Mesenchymal stem cell (in vitro differentiated cells and primary cell): ENCODE results near the gene TP73.

ENCODE experiments used
- DNase-seq: peaks from one replicate; pipeline ENCODE4 v3.0.0-alpha.2; 2013
- H2AFZ ChIP-seq: one replicate; pipeline ENCODE4 v1.6.1; 2013; ENCODE audit warnings: low read depth, mild to moderate bottlenecking, control low read depth, inconsistent platforms, low read length, moderate library complexity
- H2AK5ac ChIP-seq: 2 replicates; pipeline ENCODE4 v1.6.1; 2013; ENCODE audit warnings: low read length, moderate library complexity, mild to moderate bottlenecking, inconsistent platforms; ENCODE audit not compliant: severe bottlenecking
- H2BK120ac ChIP-seq: one replicate; pipeline ENCODE4 v1.6.1; 2013; ENCODE audit warnings: low read depth, mild to moderate bottlenecking, inconsistent platforms, low read length, moderate library complexity
- H2BK12ac ChIP-seq, 2 experiments: one replicate each; pipeline ENCODE4 v1.6.1; 2013; ENCODE audit warnings: inconsistent platforms in 2 of 2, low read length in 2 of 2, mild to moderate bottlenecking in 2 of 2, moderate library complexity in 2 of 2, control low read depth in 1 of 2
- H2BK15ac ChIP-seq: one replicate; pipeline ENCODE4 v1.6.1; 2013; ENCODE audit warnings: mild to moderate bottlenecking, low read depth, inconsistent platforms; ENCODE audit not compliant: poor library complexity, severe bottlenecking
- H2BK5ac ChIP-seq: 2 replicates; pipeline ENCODE4 v1.6.1; 2013; ENCODE audit warnings: low read depth, mild to moderate bottlenecking, low read length, control low read depth, inconsistent platforms; ENCODE audit not compliant: poor library complexity, severe bottlenecking
- H3K14ac ChIP-seq, 2 experiments: one replicate each; pipeline ENCODE4 v1.6.1; 2013; ENCODE audit warnings: inconsistent platforms in 2 of 2, low read length in 2 of 2, control low read depth in 1 of 2, mild to moderate bottlenecking in 1 of 2, moderate library complexity in 1 of 2
- H3K18ac ChIP-seq, 2 experiments: one replicate each; pipeline ENCODE4 v1.6.1; 2013; ENCODE audit warnings: inconsistent platforms in 2 of 2, low read length in 2 of 2, control low read depth in 1 of 2, low read depth in 1 of 2, mild to moderate bottlenecking in 1 of 2
- H3K23ac ChIP-seq, 2 experiments: one replicate each; pipeline ENCODE4 v1.6.1; 2013; ENCODE audit warnings: inconsistent platforms in 2 of 2, low read length in 2 of 2, mild to moderate bottlenecking in 2 of 2, moderate library complexity in 2 of 2, control low read depth in 1 of 2
- H3K27ac ChIP-seq: 2 replicates; pipeline ENCODE4 v1.5.1; 2013; ENCODE audit warnings: mild to moderate bottlenecking, moderate library complexity, low read length, control low read depth, inconsistent platforms; ENCODE audit not compliant: poor library complexity, severe bottlenecking
- H3K27me3 ChIP-seq, 2 experiments: 2 replicates each; pipeline versions ENCODE4 v1.6.1 to v1.7.0; 2013; ENCODE audit warnings: low read length in 2 of 2, mild to moderate bottlenecking in 2 of 2, moderate library complexity in 2 of 2, control low read depth in 1 of 2, inconsistent platforms in 1 of 2; ENCODE audit not compliant: control insufficient read depth in 1 of 2, insufficient read depth in 1 of 2
- H3K36me3 ChIP-seq, 2 experiments: 2 replicates each; pipeline versions ENCODE4 v1.6.1 to v1.7.0; 2013; ENCODE audit warnings: low read length in 2 of 2, control low read depth in 1 of 2, inconsistent platforms in 1 of 2, low read depth in 1 of 2, mild to moderate bottlenecking in 1 of 2; ENCODE audit not compliant: insufficient read depth in 2 of 2, control insufficient read depth in 1 of 2
- H3K4ac ChIP-seq, 2 experiments: one replicate each; pipeline ENCODE4 v1.6.1; 2013; ENCODE audit warnings: inconsistent platforms in 2 of 2, low read length in 2 of 2, mild to moderate bottlenecking in 2 of 2, moderate library complexity in 2 of 2, control low read depth in 1 of 2, low read depth in 1 of 2
- H3K4me1 ChIP-seq: 2 replicates; pipeline ENCODE4 v1.6.1; 2013; ENCODE audit warnings: low read depth, low read length, control low read depth; ENCODE audit not compliant: control insufficient read depth, insufficient read depth
- H3K4me2 ChIP-seq: 2 replicates; pipeline ENCODE4 v1.6.1; 2013; ENCODE audit warnings: low read length, mild to moderate bottlenecking, inconsistent platforms; ENCODE audit not compliant: poor library complexity, severe bottlenecking
- H3K4me3 ChIP-seq, 2 experiments: 2 replicates each; pipeline versions ENCODE4 v1.5.1 to v1.7.0; 2013; ENCODE audit warnings: low read length in 2 of 2, mild to moderate bottlenecking in 2 of 2, control low read depth in 1 of 2, low read depth in 1 of 2; ENCODE audit not compliant: insufficient read depth in 1 of 2
- H3K79me1 ChIP-seq: replicated peaks from 2 replicates; pipeline ENCODE4 v1.6.1; 2013; ENCODE audit warnings: mild to moderate bottlenecking, control low read depth, low read length, inconsistent platforms; ENCODE audit not compliant: poor library complexity, severe bottlenecking
- H3K9ac ChIP-seq: 2 replicates; pipeline ENCODE4 v1.7.0; 2013; ENCODE audit warnings: mild to moderate bottlenecking, low read length, moderate library complexity
- H3K9me3 ChIP-seq: 2 replicates; pipeline ENCODE4 v1.7.0; 2013; ENCODE audit warnings: mild to moderate bottlenecking, low read length; ENCODE audit not compliant: control insufficient read depth
- H4K8ac ChIP-seq: one replicate; pipeline ENCODE4 v1.6.1; 2013; ENCODE audit warnings: inconsistent platforms, mild to moderate bottlenecking, low read length, moderate library complexity
- H4K91ac ChIP-seq: one replicate; pipeline ENCODE4 v1.6.1; 2013; ENCODE audit warnings: mild to moderate bottlenecking, low read length, inconsistent platforms
- WGBS: methylation state at CpG from one replicate; pipeline ENCODE4 v1.1.7; 2013; ENCODE audit warnings: mixed read lengths; 5-methylcytosine and 5-hydroxymethylcytosine counted together

TP73 gene

DNA sequence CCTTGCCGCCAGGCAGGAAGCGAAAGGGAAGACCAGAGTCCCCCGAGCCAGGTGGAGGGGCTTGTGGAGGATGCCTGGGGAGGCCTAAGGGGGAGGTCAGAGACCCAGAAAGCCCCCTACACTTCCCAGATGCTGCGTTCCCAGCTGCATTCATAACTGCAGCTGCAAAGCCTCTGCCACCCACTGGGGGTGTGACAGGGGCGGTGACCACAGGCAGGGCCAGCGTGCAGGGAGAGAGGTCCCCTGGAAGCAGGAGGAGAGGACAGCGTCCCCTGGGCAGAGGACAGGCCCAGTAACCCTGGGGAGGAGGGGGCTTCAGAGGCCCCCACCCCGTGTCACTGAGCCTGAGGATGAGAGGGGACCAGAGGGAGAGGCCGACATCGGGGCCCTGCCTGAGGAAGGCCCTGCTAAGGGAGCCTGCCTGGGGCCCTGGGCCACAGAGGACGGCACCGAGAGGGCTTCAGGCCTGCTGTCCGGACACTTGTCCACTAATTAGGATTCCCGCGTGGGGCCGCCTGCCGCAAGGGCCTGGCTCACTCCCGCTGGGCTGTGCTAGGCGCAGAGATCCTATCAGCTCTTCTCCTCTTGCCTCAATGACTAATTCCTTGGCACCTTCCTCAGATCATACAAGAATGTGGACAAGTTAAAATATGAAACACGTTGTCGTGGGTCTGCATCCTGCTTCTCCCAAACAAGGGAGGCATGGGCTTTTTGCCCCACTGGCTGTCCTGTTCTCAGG is 50.8 kb downstream of the TP73 start:
- Histone ChIP-seq H3K4me2 (no peak overlapping the region), H3K18ac (no peak overlapping the region), H2BK120ac (no peak overlapping the region), H2BK5ac (no peak overlapping the region), H2AFZ (no peak overlapping the region), H2BK12ac (no peak overlapping the region), H2AK5ac (no peak overlapping the region), H3K9ac (no peak overlapping the region), H3K4me3 (no peak overlapping the region), H2BK15ac (no peak overlapping the region), H3K27ac (no peak overlapping the region), H3K79me1 (no peaks in the 10 kb centered on the region), H3K4me1 (peaks cover 4% of the 10 kb centered on the region), H4K91ac (no peak overlapping the region), H3K14ac (no peak overlapping the region), H3K23ac (no peak overlapping the region), H4K8ac (no peak overlapping the region), H3K36me3 (no peaks in the 10 kb centered on the region), H3K27me3 (peaks cover 27 to 83% of the 10 kb centered on the region in 2 experiments), H3K9me3 (no peaks in the 10 kb centered on the region), H3K4ac (no peak overlapping the region)
- no peak for DNase-seq
- 69% methylated on average over 20 of the region's 21 CpGs for WGBS

GRCh38 chr1:3703786-3704371 is 51.6 kb downstream of the TP73 start:
- H3K9ac ChIP-seq: no peak overlapping the region
- H3K4ac ChIP-seq: no peak overlapping the region
- no peak overlapping the region for H3K14ac ChIP-seq
- H3K18ac ChIP-seq: no peak overlapping the region
- H2BK5ac ChIP-seq: no peak overlapping the region
- no peak overlapping the region for H2BK12ac ChIP-seq
- H3K4me2 ChIP-seq: no peak overlapping the region
- peaks cover 29 to 85% of the 10 kb centered on the region in 2 experiments for H3K27me3 ChIP-seq
- H3K79me1 ChIP-seq: no peaks in the 10 kb centered on the region
- WGBS: 86% methylated on average over 28 of the region's 28 CpGs
- no peak overlapping the region for H3K23ac ChIP-seq
- H4K91ac ChIP-seq: no peak overlapping the region
- no peak overlapping the region for H3K4me3 ChIP-seq
- no peak overlapping the region for H3K27ac ChIP-seq
- H3K36me3 ChIP-seq: no peaks in the 10 kb centered on the region
- H3K4me1 ChIP-seq: peaks cover 4% of the 10 kb centered on the region
- no peak overlapping the region for H2AK5ac ChIP-seq
- H2BK15ac ChIP-seq: no peak overlapping the region
- DNase-seq: no peak
- H4K8ac ChIP-seq: no peak overlapping the region
- H3K9me3 ChIP-seq: no peaks in the 10 kb centered on the region
- H2BK120ac ChIP-seq: no peak overlapping the region
- H2AFZ ChIP-seq: no peak overlapping the region

DNA sequence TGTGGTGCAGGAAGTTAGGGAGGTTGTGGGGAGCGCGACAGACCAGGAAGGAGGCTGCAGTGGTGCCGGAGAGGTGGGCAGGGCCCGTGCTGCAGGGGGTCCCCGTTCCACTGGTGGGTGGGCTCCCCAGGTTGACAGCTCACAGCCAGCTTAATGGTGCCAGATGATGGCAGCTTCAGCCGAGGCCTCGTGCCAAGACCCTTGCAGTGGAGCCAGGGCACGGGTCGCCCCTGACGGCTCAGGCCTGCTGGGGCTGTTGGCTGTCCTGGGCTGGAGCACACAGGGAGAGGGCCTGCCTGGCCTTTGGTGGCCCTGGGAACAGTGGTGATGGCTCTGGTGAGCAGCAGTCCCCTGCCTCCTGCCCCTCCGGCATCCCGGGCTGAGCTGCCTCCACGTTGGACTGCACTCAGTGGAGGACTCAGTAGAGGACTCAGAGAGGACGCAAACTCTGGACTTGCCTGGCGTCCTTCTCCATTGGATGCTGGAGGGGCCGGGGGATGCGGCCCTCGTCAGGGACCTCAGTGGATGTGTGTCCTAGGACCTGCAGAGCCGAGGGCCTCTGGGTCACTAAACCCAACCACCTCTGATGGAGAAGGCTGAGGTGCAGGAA is 53.1 kb downstream of the TP73 start:
- no peak overlapping the region for H2BK12ac ChIP-seq
- H3K4me1 ChIP-seq: peaks cover 4% of the 10 kb centered on the region
- no peaks in the 10 kb centered on the region for H3K9me3 ChIP-seq
- no peak overlapping the region for H2BK5ac ChIP-seq
- no peaks in the 10 kb centered on the region for H3K36me3 ChIP-seq
- no peak overlapping the region for H3K14ac ChIP-seq
- H2AFZ ChIP-seq: no peak overlapping the region
- DNase-seq: no peak
- no peak overlapping the region for H3K9ac ChIP-seq
- no peak overlapping the region for H3K4me3 ChIP-seq
- H2BK15ac ChIP-seq: no peak overlapping the region
- H3K4ac ChIP-seq: no peak overlapping the region
- no peak overlapping the region for H3K18ac ChIP-seq
- H4K8ac ChIP-seq: no peak overlapping the region
- H3K4me2 ChIP-seq: no peak overlapping the region
- H3K79me1 ChIP-seq: no peaks in the 10 kb centered on the region
- no peak overlapping the region for H3K23ac ChIP-seq
- no peak overlapping the region for H2AK5ac ChIP-seq
- H3K27me3 ChIP-seq: peaks cover 32 to 84% of the 10 kb centered on the region in 2 experiments
- no peak overlapping the region for H4K91ac ChIP-seq
- H3K27ac ChIP-seq: no peak overlapping the region
- 76% methylated on average over 19 of the region's 19 CpGs for WGBS
- H2BK120ac ChIP-seq: no peak overlapping the region

- H3K4me2 ChIP-seq: no peak overlapping the region
- DNase-seq: no peak
- no peak overlapping the region for H2BK12ac ChIP-seq
Observed at GRCh38 chr1:3706651-3707297, 54.5 kb downstream of the TP73 start.

More at GRCh38 chr1:3706651-3707297, 54.5 kb downstream of the TP73 start:
- H4K91ac ChIP-seq: no peak overlapping the region
- no peak overlapping the region for H3K18ac ChIP-seq
- no peak overlapping the region for H3K4ac ChIP-seq
- peaks cover 45 to 88% of the 10 kb centered on the region in 2 experiments for H3K27me3 ChIP-seq
- no peak overlapping the region for H2BK5ac ChIP-seq
- H3K23ac ChIP-seq: no peak overlapping the region
- H2AK5ac ChIP-seq: no peak overlapping the region
- H3K4me3 ChIP-seq: no peak overlapping the region
- no peak overlapping the region for H3K14ac ChIP-seq
- H3K9me3 ChIP-seq: no peaks in the 10 kb centered on the region
- peaks cover 4% of the 10 kb centered on the region for H3K4me1 ChIP-seq
- H3K36me3 ChIP-seq: no peaks in the 10 kb centered on the region
- no peak overlapping the region for H2BK120ac ChIP-seq
- H3K27ac ChIP-seq: no peak overlapping the region
- H2AFZ ChIP-seq: no peak overlapping the region
- H3K9ac ChIP-seq: no peak overlapping the region
- H4K8ac ChIP-seq: no peak overlapping the region
- H3K79me1 ChIP-seq: no peaks in the 10 kb centered on the region
- H2BK15ac ChIP-seq: no peak overlapping the region
- 89% methylated on average over 26 of the region's 26 CpGs for WGBS
